Measurements from ENCODE around the gene FMN1.

GRCh38 chr15:32802286-32802936 is 392.1 kb downstream of the FMN1 start:
- TF ChIP-seq CTCF (IDR thresholded peaks at IDR 0.05) (no peak), POLR2A (IDR thresholded peaks at IDR 0.05) (no peak), POLR2AphosphoS5 (IDR thresholded peaks at IDR 0.05) (no peak)

All from transverse colon (tissue), 4 donors.